ENCODE data around the gene GRK5.
"Not testable (repeated sequence)": the region's sequence is repeated elsewhere in the genome, so short reads cannot be mapped to it uniquely, and the experiment has no call there.

GRK5 gene

DNA sequence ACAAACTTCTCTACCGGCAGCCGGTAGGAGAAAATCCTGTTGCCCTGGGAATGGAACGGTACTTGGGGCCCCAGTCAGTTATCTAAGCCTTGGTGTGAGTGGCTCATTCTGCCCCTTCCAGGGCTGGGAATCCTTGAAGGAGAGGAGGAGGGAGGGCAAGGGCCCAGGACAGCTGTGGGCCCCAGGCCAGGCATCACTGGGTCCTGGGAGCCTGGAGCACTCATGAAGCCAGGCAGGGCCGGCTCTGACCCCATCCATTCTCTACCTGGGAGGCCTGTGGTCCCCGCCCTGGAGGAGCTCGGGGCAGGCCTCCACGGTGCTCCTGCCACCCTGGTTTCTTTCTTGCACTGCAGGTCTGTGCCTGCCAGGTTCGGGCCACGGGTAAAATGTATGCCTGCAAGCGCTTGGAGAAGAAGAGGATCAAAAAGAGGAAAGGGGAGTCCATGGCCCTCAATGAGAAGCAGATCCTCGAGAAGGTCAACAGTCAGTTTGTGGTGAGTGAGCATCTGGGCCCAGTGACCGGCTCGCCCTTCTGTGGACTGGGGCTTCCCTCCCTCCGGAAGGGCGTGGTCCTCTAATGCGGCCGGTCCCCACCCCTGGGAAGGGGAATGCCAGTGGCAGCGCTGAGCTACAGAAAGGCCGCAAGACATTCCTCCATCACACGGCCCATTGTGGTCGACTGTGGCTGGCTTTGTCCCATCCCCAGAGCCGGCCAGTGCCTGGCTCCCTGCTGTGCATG is 223.8 kb downstream of the GRK5 start:
- H3K27ac ChIP-seq = no peak overlapping the region
- ChIA-PET CTCF (interaction anchor here (0.6 to 1.1 kb wide), 7 partner anchors 12 to 320 kb away, joined by 3 to 5 read pairs (median 3); partner anchors contain the start of gene SFXN4), POLR2A (ENCODE audit: low non-redundant PET) (no interaction called here)
- no peak for DNase-seq (ENCODE audit: low spot score)
- TF ChIP-seq, protein P1, sequence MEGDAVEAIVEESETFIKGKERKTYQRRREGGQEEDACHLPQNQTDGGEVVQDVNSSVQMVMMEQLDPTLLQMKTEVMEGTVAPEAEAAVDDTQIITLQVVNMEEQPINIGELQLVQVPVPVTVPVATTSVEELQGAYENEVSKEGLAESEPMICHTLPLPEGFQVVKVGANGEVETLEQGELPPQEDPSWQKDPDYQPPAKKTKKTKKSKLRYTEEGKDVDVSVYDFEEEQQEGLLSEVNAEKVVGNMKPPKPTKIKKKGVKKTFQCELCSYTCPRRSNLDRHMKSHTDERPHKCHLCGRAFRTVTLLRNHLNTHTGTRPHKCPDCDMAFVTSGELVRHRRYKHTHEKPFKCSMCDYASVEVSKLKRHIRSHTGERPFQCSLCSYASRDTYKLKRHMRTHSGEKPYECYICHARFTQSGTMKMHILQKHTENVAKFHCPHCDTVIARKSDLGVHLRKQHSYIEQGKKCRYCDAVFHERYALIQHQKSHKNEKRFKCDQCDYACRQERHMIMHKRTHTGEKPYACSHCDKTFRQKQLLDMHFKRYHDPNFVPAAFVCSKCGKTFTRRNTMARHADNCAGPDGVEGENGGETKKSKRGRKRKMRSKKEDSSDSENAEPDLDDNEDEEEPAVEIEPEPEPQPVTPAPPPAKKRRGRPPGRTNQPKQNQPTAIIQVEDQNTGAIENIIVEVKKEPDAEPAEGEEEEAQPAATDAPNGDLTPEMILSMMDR (conservative IDR thresholded peaks at IDR 0.05; ENCODE audit: low read depth) = no peak

DNA sequence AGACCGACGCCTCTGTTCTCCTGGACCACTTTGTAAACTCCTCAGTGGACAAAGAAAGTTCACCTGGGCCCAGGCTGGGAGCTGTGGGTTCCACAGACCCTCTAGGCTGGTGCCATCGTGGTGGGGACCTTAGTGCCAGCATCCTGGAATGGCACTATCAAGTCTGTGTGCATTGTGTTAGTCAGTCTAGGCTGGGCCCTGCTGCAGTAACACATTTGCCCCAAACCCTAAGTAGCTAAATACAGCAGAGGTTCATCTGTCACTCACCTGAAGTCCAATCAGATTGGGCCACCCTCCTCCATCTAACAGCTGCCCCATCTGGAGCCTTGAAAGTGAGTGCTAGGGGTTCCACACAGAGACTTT is 224.4 kb downstream of the GRK5 start:
- no peak for DNase-seq (ENCODE audit: low spot score)
- TF ChIP-seq, protein P1 (conservative IDR thresholded peaks at IDR 0.05; ENCODE audit: low read depth) = no peak
- CTCF ChIA-PET = interaction anchor here (0.5 to 1.1 kb wide), 4 partner anchors 22 to 266 kb away, joined by 3 read pairs; partner anchors contain the start of gene SFXN4
- H3K27ac ChIP-seq = no peak overlapping the region
- POLR2A ChIA-PET (ENCODE audit: low non-redundant PET) = no interaction called here

DNA sequence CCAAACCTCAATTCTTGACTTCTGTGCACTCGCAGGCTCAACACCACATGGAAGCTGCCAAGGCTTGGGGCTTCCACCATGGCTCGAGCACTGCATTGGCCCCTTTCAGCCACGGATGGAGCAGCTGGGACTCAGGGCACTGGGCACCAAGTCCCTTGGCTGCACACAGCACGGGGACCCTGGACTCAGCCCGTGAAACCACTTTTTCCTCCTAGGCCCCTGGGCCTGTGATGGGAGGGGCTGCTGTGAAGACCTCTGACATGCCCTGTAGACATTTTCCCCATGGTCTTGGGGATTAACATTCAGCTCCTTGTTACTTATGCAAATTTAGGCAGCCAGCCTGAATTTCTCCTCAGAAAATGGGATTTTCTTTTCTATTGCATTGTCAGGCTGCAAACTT is 227.6 kb downstream of the GRK5 start:
- DNase-seq (ENCODE audit: low spot score); CTCF ChIA-PET; H3K27ac ChIP-seq; POLR2A ChIA-PET (ENCODE audit: low non-redundant PET): not testable (repeated sequence)

DNA sequence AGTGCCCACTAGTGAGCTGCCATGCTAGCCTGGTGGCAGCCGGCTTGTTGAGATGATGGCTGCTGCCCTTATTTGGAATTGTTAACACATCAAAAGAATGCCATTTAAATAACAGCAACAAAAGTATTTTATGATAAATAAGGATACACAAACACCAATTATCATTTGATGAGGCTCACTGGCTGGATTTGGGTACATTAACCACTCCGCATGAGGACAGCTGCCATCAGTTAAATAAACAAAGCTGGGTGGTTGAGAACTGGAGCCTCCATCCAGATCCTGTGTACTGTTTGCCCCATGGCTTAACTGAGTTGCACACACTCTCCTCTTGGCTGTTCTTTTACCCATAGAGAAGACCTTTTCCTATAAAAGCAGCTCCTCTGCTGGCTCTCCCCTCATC is 231.3 kb downstream of the GRK5 start:
- ChIA-PET CTCF (interaction anchor here (0.6 to 1.3 kb wide), 4 partner anchors 51 to 240 kb away, joined by 3 to 4 read pairs (median 3); no protein-coding TSS in a partner anchor), POLR2A (ENCODE audit: low non-redundant PET) (interaction anchor here (0.7 kb wide), 1 partner anchor 312 kb away, joined by 3 read pairs; no protein-coding TSS in a partner anchor)
- TF ChIP-seq, protein P1 (conservative IDR thresholded peaks at IDR 0.05; ENCODE audit: low read depth) = no peak
- no peak overlapping the region for H3K27ac ChIP-seq
- no peak for DNase-seq (ENCODE audit: low spot score)

DNA sequence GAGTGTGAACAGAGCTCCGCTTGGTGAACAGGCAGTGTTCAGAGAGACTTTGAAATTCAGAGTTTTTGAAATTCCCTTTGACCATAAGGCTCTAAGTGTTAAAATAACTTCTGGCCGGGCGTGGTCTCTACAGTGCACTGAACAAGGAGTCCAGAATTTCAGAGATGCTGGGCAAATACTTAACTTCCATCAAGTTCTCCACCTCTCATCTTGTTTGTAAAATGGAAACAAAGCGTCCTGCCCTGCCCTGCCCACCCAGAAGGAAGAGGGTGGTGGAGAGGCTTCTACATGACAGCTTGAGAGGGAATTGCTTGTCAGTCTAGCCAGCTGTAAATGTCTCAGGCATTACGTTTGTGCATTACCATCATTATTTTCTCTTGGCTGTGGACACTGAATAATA is 232.6 kb downstream of the GRK5 start:
- no peak for DNase-seq (ENCODE audit: low spot score)
- POLR2A ChIA-PET (ENCODE audit: low non-redundant PET) = no interaction called here
- TF ChIP-seq, protein P1 (conservative IDR thresholded peaks at IDR 0.05; ENCODE audit: low read depth) = no peak
- H3K27ac ChIP-seq = no peak overlapping the region
- CTCF ChIA-PET = interaction anchor here (0.6 to 1.3 kb wide), 2 partner anchors 120 to 241 kb away, joined by 3 to 5 read pairs; no protein-coding TSS in a partner anchor

DNA sequence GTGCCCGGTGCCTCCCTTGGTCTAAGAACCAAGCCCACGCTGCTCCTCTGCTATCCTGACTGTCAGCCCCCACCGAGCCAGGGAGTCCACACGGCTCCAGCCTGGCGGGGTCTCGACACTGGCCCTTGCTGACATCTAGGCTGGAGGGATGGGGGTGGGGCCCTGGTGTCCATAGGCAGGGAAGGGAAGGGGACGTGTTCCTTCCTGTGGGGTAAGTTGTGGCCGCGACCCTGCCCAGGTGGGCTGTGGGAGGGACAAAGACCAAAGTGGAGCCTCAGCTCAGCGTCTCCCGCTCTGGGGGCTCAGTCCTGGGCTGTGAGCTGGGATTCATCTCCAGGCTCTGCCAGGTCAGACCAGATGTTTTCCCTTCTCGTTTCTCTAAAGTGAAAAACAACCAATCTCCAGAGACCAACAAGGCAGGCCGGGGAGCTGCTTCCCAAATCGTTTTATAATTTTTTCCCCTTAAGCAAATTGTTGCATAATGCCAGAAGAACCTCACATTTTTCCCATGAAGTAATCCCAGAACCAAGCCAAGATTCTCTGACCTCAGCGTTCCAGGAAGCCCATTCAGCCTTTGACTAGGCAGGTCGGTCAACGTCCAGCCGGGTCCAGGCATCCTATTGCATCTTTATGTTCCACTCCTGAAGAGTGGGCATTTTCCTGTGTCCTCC is 233.9 kb downstream of the GRK5 start:
- no peak overlapping the region for H3K27ac ChIP-seq
- no peak for DNase-seq (ENCODE audit: low spot score)
- CTCF ChIA-PET = interaction anchor here (1.1 kb wide), 1 partner anchor 235 kb away, joined by 4 read pairs; no protein-coding TSS in a partner anchor
- TF ChIP-seq, protein P1 (conservative IDR thresholded peaks at IDR 0.05; ENCODE audit: low read depth) = no peak
- POLR2A ChIA-PET (ENCODE audit: low non-redundant PET) = no interaction called here
